Measurements from ENCODE around the gene PCNX3. TPM values are rescaled to one million over a fixed set of nuclear protein-coding genes. Genes with fewer than 3 reads are reported as not detected.

The PCNX3 gene
- total and polyA plus RNA-seq, 2 experiments from 2014 or later = 8.1 to 23.5 TPM

GRCh38 chr11:65583589-65583988, 32.0 kb upstream of the PCNX3 start:
- peaks cover 6% of the 10 kb centered on the region; the same call in 1 of the 2 replicates for H3K36me3 ChIP-seq (ENCODE audit: low read depth)
- TF ChIP-seq EZH2phosphoT487 (IDR thresholded peaks at IDR 0.05; ENCODE audit: insufficient read depth, low read depth) (no peak), EZH2 (IDR thresholded peaks at IDR 0.05; ENCODE audit: insufficient read depth, poor library complexity, severe bottlenecking) (no peak)
- in situ Hi-C loops (cut with MboI) = no loop called here
- no peak overlapping the region for H3K4me2 ChIP-seq (ENCODE audit: unreplicated experiment)
- H2AFZ ChIP-seq = no peak overlapping the region
- H3K9ac ChIP-seq = no peak overlapping the region
- no peaks in the 10 kb centered on the region for H3F3A ChIP-seq (ENCODE audit: insufficient read depth)
- H4K20me1 ChIP-seq (ENCODE audit: insufficient read depth) = no peaks in the 10 kb centered on the region
- H3K9me2 ChIP-seq (ENCODE audit: insufficient read depth) = no peaks in the 10 kb centered on the region
- no peak for DNase-seq
- 94 to 95% methylated on average over 10 of the region's 10 CpGs for WGBS, 2 experiments (ENCODE audit: low coverage in 1 of 2, low lambda C conversion rate in 2 of 2, missing lambda C conversion rate in 2 of 2)
- H3K27me3 ChIP-seq (replicated peaks; ENCODE audit: insufficient read depth) = no peaks in the 10 kb centered on the region
- no peak overlapping the region for H3K4me3 ChIP-seq
- peaks cover 8% of the 10 kb centered on the region for H3K79me2 ChIP-seq (ENCODE audit: insufficient read depth)
- no peak overlapping the region for H3K27ac ChIP-seq
- no peaks in the 10 kb centered on the region for H3K9me3 ChIP-seq (ENCODE audit: low read depth)
- H3K4me1 ChIP-seq (ENCODE audit: insufficient read depth) = no peaks in the 10 kb centered on the region

- Histone ChIP-seq H3F3A (ENCODE audit: insufficient read depth) (no peaks in the 10 kb centered on the region), H3K36me3 (ENCODE audit: low read depth) (peaks cover 6% of the 10 kb centered on the region; the same call in 1 of the 2 replicates), H2AFZ (no peak overlapping the region), H3K9ac (no peak overlapping the region), H4K20me1 (ENCODE audit: insufficient read depth) (no peaks in the 10 kb centered on the region), H3K79me2 (ENCODE audit: insufficient read depth) (0 out of 2 replicates have a peak, but pooled peaks cover 2% of the 10 kb centered on the region), H3K9me3 (ENCODE audit: low read depth) (no peaks in the 10 kb centered on the region), H3K27me3 (replicated peaks; ENCODE audit: insufficient read depth) (no peaks in the 10 kb centered on the region), H3K4me2 (ENCODE audit: unreplicated experiment) (no peak overlapping the region), H3K27ac (no peak overlapping the region), H3K9me2 (ENCODE audit: insufficient read depth) (no peaks in the 10 kb centered on the region), H3K4me3 (no peak overlapping the region), H3K4me1 (ENCODE audit: insufficient read depth) (no peaks in the 10 kb centered on the region)
- in situ Hi-C loops (cut with MboI) = no loop called here
- 82 to 88% methylated on average over 8 of the region's 8 CpGs for WGBS, 2 experiments (ENCODE audit: low coverage in 1 of 2, low lambda C conversion rate in 2 of 2, missing lambda C conversion rate in 2 of 2)
- TF ChIP-seq EZH2 (IDR thresholded peaks at IDR 0.05; ENCODE audit: insufficient read depth, poor library complexity, severe bottlenecking) (no peak), EZH2phosphoT487 (IDR thresholded peaks at IDR 0.05; ENCODE audit: insufficient read depth, low read depth) (no peak)
- no peak for DNase-seq
Measured at GRCh38 chr11:65584106-65584505, 31.5 kb upstream of the PCNX3 start.

- Histone ChIP-seq H3K36me3 (ENCODE audit: low read depth) (peaks cover 6% of the 10 kb centered on the region; the same call in 1 of the 2 replicates), H3K4me3 (no peak overlapping the region), H3K9me2 (ENCODE audit: insufficient read depth) (no peaks in the 10 kb centered on the region), H3K4me2 (ENCODE audit: unreplicated experiment) (no peak overlapping the region), H3K27ac (no peak overlapping the region), H3K4me1 (ENCODE audit: insufficient read depth) (no peaks in the 10 kb centered on the region), H3K79me2 (ENCODE audit: insufficient read depth) (no peaks in the 10 kb centered on the region), H3F3A (ENCODE audit: insufficient read depth) (no peaks in the 10 kb centered on the region), H4K20me1 (ENCODE audit: insufficient read depth) (no peaks in the 10 kb centered on the region), H2AFZ (no peak overlapping the region), H3K27me3 (replicated peaks; ENCODE audit: insufficient read depth) (no peaks in the 10 kb centered on the region), H3K9me3 (ENCODE audit: low read depth) (no peaks in the 10 kb centered on the region), H3K9ac (no peak overlapping the region)
- TF ChIP-seq EZH2phosphoT487 (IDR thresholded peaks at IDR 0.05; ENCODE audit: insufficient read depth, low read depth) (no peak), EZH2 (IDR thresholded peaks at IDR 0.05; ENCODE audit: insufficient read depth, poor library complexity, severe bottlenecking) (no peak)
- WGBS, 2 experiments (ENCODE audit: low coverage in 1 of 2, low lambda C conversion rate in 2 of 2, missing lambda C conversion rate in 2 of 2) = 87 to 89% methylated on average over 26 to 46 of the region's 46 CpGs
- in situ Hi-C loops (cut with MboI) = no loop called here
- no peak for DNase-seq
Measured at GRCh38 chr11:65584723-65585171, 30.8 kb upstream of the PCNX3 start.

- no peak for TF ChIP-seq EZH2 (IDR thresholded peaks at IDR 0.05; ENCODE audit: insufficient read depth, poor library complexity, severe bottlenecking)
- in situ Hi-C loops (cut with MboI) = no loop called here
- Histone ChIP-seq H3K9me2 (ENCODE audit: insufficient read depth) (no peaks in the 10 kb centered on the region), H3K27ac (no peak overlapping the region), H3K79me2 (ENCODE audit: insufficient read depth) (no peaks in the 10 kb centered on the region), H3F3A (ENCODE audit: insufficient read depth) (peaks cover 2% of the 10 kb centered on the region; the same call in 1 of the 2 replicates), H3K4me3 (no peak overlapping the region), H3K4me1 (ENCODE audit: insufficient read depth) (no peaks in the 10 kb centered on the region), H3K27me3 (replicated peaks; ENCODE audit: insufficient read depth) (no peaks in the 10 kb centered on the region), H3K9ac (no peak overlapping the region), H3K4me2 (ENCODE audit: unreplicated experiment) (no peak overlapping the region), H3K36me3 (ENCODE audit: low read depth) (peaks cover 10% of the 10 kb centered on the region; the same call in 1 of the 2 replicates), H2AFZ (no peak overlapping the region), H4K20me1 (ENCODE audit: insufficient read depth) (no peaks in the 10 kb centered on the region), H3K9me3 (ENCODE audit: low read depth) (no peaks in the 10 kb centered on the region)
- no peak for DNase-seq
- WGBS, 2 experiments (ENCODE audit: low coverage in 1 of 2, low lambda C conversion rate in 2 of 2, missing lambda C conversion rate in 2 of 2) = 85 to 88% methylated on average over 20 to 51 of the region's 51 CpGs
Measured at GRCh38 chr11:65585396-65586246, 30.0 kb upstream of the PCNX3 start.
